HUES48 (cell line): ENCODE measurements around the gene GRAMD1C.
A peak's percentile ranks its signal among the peaks of the same experiment; 100 is the strongest.
"Not testable (repeated sequence)": the region's sequence is repeated elsewhere in the genome, so short reads cannot be mapped to it uniquely, and the experiment has no call there.

Source experiments
- H3K27ac ChIP-seq: one replicate; pipeline ENCODE4 v1.7.0; 2013; ENCODE audit warnings: low read depth, low read length, inconsistent platforms
- H3K27me3 ChIP-seq: 2 replicates; pipeline ENCODE4 v1.6.1; 2013; ENCODE audit warnings: mild to moderate bottlenecking, low read length; ENCODE audit not compliant: control insufficient read depth, insufficient read depth
- H3K36me3 ChIP-seq: 2 replicates; pipeline ENCODE4 v1.6.1; 2013; ENCODE audit warnings: low read length; ENCODE audit not compliant: control insufficient read depth, insufficient read depth
- H3K4me1 ChIP-seq: 2 replicates; pipeline ENCODE4 v1.6.1; 2013; ENCODE audit warnings: mild to moderate bottlenecking, low read length; ENCODE audit not compliant: control insufficient read depth, insufficient read depth
- H3K4me3 ChIP-seq: 2 replicates; pipeline ENCODE4 v1.5.1; 2013; ENCODE audit warnings: mild to moderate bottlenecking, low read depth, low read length
- H3K9ac ChIP-seq: 2 replicates; pipeline ENCODE4 v1.6.1; 2013; ENCODE audit warnings: mild to moderate bottlenecking, low read depth, low read length, moderate library complexity
- H3K9me3 ChIP-seq: 2 replicates; pipeline ENCODE4 v1.6.1; 2013; ENCODE audit warnings: low read length; ENCODE audit not compliant: control insufficient read depth, insufficient read depth

GRAMD1C gene

GRCh38 chr3:113829576-113830354 lies 8.8 kb upstream of the GRAMD1C start:
- Histone ChIP-seq H3K4me3 (no peak overlapping the region), H3K9ac (no peak overlapping the region), H3K27ac (no peak overlapping the region), H3K36me3 (no peaks in the 10 kb centered on the region), H3K27me3 (no peaks in the 10 kb centered on the region), H3K4me1 (no peaks in the 10 kb centered on the region), H3K9me3 (no peaks in the 10 kb centered on the region)

DNA sequence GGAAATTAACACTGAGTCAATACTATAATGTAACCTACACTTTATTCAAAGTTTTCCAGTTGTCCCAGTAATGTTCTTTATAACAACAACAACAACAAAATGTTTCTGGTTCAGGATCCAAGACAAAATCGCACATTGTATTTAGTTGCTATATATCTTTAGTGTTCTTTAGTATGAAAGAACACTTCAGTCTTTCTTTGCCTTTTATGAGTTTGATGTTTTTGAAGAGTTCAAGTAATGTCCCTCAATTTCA lies 7.6 kb upstream of the GRAMD1C start:
- Histone ChIP-seq H3K36me3 (no peaks in the 10 kb centered on the region), H3K9me3 (no peaks in the 10 kb centered on the region), H3K9ac (no peak overlapping the region), H3K4me3 (no peak overlapping the region), H3K4me1 (no peaks in the 10 kb centered on the region), H3K27ac (no peak overlapping the region), H3K27me3 (no peaks in the 10 kb centered on the region)

GRCh38 chr3:113832477-113833164 lies 6.0 kb upstream of the GRAMD1C start:
- no peak overlapping the region for H3K27ac ChIP-seq
- H3K9me3 ChIP-seq: no peaks in the 10 kb centered on the region
- no peak overlapping the region for H3K4me3 ChIP-seq
- no peaks in the 10 kb centered on the region for H3K4me1 ChIP-seq
- no peak overlapping the region for H3K9ac ChIP-seq
- no peaks in the 10 kb centered on the region for H3K36me3 ChIP-seq
- H3K27me3 ChIP-seq: no peaks in the 10 kb centered on the region

DNA sequence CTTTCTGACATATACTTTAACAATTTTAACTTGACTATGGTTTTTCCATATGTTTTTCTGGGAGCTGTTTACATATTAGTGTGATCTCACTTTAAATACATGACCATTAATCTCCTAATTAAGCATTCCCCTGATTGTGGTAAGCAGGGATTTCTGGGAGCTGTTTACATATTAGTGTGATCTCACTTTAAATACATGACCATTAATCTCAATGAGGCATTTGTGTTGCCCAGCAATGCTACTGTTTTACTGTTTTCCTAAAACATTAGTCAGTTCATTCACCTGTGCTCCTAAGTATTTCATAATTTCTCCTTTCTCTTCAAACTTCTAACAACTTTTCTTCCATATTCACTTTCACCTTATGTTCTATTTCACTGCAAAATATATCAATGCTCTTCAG lies 3.6 kb upstream of the GRAMD1C start:
- Histone ChIP-seq H3K4me1 (no peaks in the 10 kb centered on the region), H3K27ac (no peak overlapping the region), H3K36me3 (no peaks in the 10 kb centered on the region), H3K4me3 (no peak overlapping the region), H3K27me3 (peaks cover 4% of the 10 kb centered on the region), H3K9me3 (no peaks in the 10 kb centered on the region), H3K9ac (no peak overlapping the region)

DNA sequence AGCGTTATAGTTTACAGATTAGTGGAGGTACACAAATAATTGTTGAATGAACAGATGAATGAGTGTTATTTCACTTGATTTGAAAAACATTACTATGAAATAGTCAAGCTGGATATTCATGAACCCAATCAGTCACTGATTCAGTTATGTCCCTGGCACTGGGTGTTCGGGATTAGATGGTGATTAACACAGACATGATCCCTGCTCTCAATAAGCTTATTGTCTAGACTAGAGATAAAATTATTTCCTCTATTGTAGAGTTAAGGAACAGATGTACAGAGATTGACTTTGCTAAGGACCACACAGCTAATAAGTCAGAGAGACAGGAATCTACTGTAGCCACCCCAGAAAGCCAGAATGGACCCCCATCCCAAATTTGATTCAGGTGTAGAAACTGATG lies 963 bp downstream of the GRAMD1C start:
- H3K4me1 ChIP-seq: no peaks in the 10 kb centered on the region
- no peaks in the 10 kb centered on the region for H3K36me3 ChIP-seq
- no peak overlapping the region for H3K9ac ChIP-seq
- no peaks in the 10 kb centered on the region for H3K9me3 ChIP-seq
- H3K4me3 ChIP-seq: peak overlapping the region; percentile 72
- no peak overlapping the region for H3K27ac ChIP-seq
- H3K27me3 ChIP-seq: peaks cover 4% of the 10 kb centered on the region

GRCh38 chr3:113844622-113845222 lies 6.1 kb downstream of the GRAMD1C start:
- no peak overlapping the region for H3K27ac ChIP-seq
- H3K9ac ChIP-seq: no peak overlapping the region
- H3K27me3 ChIP-seq: peaks cover under 1% of the 10 kb centered on the region
- no peaks in the 10 kb centered on the region for H3K9me3 ChIP-seq
- no peak overlapping the region for H3K4me3 ChIP-seq
- no peaks in the 10 kb centered on the region for H3K4me1 ChIP-seq
- no peaks in the 10 kb centered on the region for H3K36me3 ChIP-seq

DNA sequence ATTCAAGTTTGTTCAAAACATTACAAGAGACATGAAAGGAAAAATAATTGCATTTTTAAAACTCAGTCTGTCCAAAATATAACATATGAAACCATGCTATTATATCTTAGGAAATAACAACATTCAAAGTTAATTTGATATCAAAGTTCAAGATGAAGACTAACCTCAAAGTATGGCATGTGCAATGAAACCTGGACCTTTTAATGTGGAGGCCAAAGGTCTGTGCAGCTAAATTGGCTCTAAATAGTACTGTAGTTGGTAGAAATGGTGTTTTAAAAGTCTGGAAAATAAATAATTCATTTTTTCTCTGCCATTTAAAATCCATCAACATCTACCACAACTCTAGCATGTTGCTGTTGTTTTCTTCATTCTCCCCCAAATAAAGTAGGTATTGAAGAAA lies 8.7 kb downstream of the GRAMD1C start:
- Histone ChIP-seq H3K27me3 (no peaks in the 10 kb centered on the region), H3K9ac (no peak overlapping the region), H3K9me3 (no peaks in the 10 kb centered on the region), H3K4me3 (no peak overlapping the region), H3K27ac (no peak overlapping the region), H3K4me1 (no peaks in the 10 kb centered on the region), H3K36me3 (no peaks in the 10 kb centered on the region)

GRCh38 chr3:113847664-113848461 lies 9.3 kb downstream of the GRAMD1C start:
- no peaks in the 10 kb centered on the region for H3K4me1 ChIP-seq
- no peaks in the 10 kb centered on the region for H3K9me3 ChIP-seq
- no peaks in the 10 kb centered on the region for H3K27me3 ChIP-seq
- H3K4me3 ChIP-seq: no peak overlapping the region
- H3K36me3 ChIP-seq: no peaks in the 10 kb centered on the region
- H3K27ac ChIP-seq: no peak overlapping the region
- no peak overlapping the region for H3K9ac ChIP-seq

GRCh38 chr3:113849071-113849470 lies 10.5 kb downstream of the GRAMD1C start:
- not testable (repeated sequence) for H3K4me1 ChIP-seq, H3K27me3 ChIP-seq, H3K9me3 ChIP-seq, H3K9ac ChIP-seq, H3K4me3 ChIP-seq, H3K36me3 ChIP-seq, H3K27ac ChIP-seq

DNA sequence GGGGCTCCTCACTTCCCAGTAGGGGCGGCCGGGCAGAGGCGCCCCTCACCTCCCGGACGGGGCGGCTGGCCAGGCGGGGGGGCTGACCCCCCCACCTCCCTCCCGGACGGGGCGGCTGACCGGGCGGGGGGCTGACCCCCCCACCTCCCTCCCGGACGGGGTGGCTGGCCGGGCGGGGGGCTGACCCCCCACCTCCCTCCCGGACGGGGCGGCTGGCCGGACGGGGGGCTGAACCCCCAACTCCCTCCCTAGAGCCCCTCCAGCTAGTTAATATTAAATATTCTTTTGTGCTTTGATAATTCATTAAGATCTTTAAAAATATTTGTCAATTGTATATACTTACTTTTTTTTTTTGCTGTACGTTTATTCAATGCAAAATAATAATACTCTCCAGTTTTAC lies 11.3 kb downstream of the GRAMD1C start:
- not testable (repeated sequence) for H3K4me3 ChIP-seq, H3K27me3 ChIP-seq, H3K9me3 ChIP-seq, H3K36me3 ChIP-seq, H3K27ac ChIP-seq, H3K4me1 ChIP-seq, H3K9ac ChIP-seq

- H3K9ac ChIP-seq, H3K36me3 ChIP-seq, H3K27me3 ChIP-seq, H3K4me3 ChIP-seq, H3K9me3 ChIP-seq, H3K4me1 ChIP-seq, H3K27ac ChIP-seq: not testable (repeated sequence)
These were observed 11.8 kb downstream of the GRAMD1C start for GRCh38 chr3:113850391-113850790.
